Inferior parietal cortex (tissue), 1 donor: Measurements from ENCODE around the gene LIG1.
"Not testable (repeated sequence)": the region's sequence is repeated elsewhere in the genome, so short reads cannot be mapped to it uniquely, and the experiment has no call there.

ENCODE experiments used
- DNase-seq: peaks from one replicate; pipeline ENCODE4 v3.0.0-alpha.2; 2016; ENCODE audit errors: extremely low spot score

LIG1 gene

DNA sequence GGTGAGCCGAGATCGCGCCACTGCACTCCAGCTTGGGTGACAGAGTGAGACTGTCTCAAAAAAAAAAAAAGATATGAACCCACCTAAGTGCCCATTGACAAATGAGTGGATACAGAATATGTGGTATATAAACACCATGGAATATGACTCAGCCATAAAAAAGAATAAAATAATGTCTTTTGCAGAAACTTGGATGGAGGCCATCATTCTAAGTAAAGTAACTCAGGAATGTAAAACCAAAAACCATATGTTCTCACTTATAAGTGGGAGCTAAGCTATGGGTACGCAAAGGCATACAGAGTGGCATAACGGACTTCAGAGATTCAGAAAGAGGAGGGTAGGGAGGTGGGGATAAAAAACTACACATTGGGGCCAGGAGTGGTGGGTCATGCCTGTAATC lies 89.0 kb downstream of the LIG1 start:
- DNase-seq, result no peak

DNA sequence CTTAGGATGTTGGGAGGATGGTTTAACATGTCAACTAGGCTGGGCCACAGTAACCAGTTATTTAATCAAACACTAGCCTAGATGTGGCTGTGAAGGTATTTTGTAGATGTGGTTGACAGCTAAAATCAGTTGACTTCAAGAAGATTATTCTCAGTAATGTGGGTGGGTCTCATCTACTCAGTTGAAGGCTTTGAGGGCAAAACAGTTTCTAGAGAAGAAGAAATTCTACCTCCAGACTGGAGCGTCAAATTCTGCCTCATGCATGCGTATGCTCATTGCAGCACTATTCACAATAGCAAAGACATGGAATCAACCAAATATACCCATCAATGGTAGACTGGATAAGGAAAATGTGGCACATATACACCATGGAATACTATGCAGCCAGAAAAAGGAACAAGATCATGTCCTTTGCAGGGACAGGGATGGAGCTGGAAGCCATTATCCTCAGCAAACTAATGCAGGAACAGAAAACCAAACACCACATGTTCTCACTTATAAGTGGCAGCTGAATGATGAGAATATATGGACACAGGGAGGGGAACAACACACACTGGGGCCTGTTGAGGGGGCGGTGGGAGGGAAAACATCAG lies 99.9 kb downstream of the LIG1 start:
- not testable (repeated sequence) for DNase-seq

DNA sequence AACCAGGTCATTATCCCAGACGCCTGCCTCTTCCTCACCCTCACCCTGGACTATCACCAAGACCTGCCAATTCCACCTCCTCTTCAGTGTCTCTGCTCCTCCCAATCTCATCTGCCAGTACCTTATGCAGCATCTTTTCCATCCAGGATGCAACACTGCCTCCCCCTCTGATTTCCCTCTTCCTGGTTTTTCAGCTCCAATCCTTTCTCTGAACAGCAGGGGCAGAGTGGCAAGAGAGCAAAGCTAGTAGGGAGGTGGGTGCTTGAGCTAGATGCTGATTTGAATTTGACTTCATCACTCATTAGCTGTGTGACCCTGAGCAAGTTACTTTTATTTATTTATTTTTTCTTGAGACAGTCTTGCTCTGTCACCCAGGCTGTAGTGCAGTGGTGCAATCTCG lies 100.7 kb downstream of the LIG1 start:
- no peak for DNase-seq
